Stomach (tissue), 9 donors: ENCODE results near the gene DOC2A. TPM values are rescaled to one million over a fixed set of nuclear protein-coding genes. Genes with fewer than 3 reads are reported as not detected.

Experiments used
- DNase-seq, 2 donors: peaks; one replicate each; pipeline versions ENCODE4 v3.0.0 to v3.0.0-alpha.2; 2013 to 2019
- H3K27ac ChIP-seq, 5 donors: fragments of 200-600 bp in 4 of 5; sonication (generic) in 4 of 5; one replicate each; pipeline ENCODE4 v1.5.1; 2013 to 2019; ENCODE audit warnings: mild to moderate bottlenecking in 1 of 5, moderate library complexity in 1 of 5
- H3K27me3 ChIP-seq, 3 donors: fragments of 200-600 bp; sonication (generic); one replicate each; pipeline ENCODE4 v1.5.1; 2017 to 2019; ENCODE audit warnings: mixed run types in 1 of 3
- H3K36me3 ChIP-seq, 4 donors: fragments of 200-600 bp; sonication (generic); 1 replicate in 3 of 4; 2 replicates in 1 of 4; pipeline ENCODE4 v1.5.1; 2016 to 2019
- H3K4me1 ChIP-seq, 4 donors: fragments of 200-600 bp; sonication (generic); one replicate each; pipeline ENCODE4 v1.5.1; 2016 to 2019
- H3K4me3 ChIP-seq, 4 donors: fragments of 200-600 bp; sonication (generic) in 3 of 4; one replicate each; pipeline ENCODE4 v1.5.1; 2016 to 2019; ENCODE audit warnings: mild to moderate bottlenecking in 1 of 4
- H3K9me3 ChIP-seq, 4 donors: fragments of 200-600 bp; sonication (generic); one replicate each; pipeline ENCODE4 v1.5.1; 2016 to 2019
- EP300 ChIP-seq: sonication (generic); formaldehyde crosslinking; IDR thresholded peaks from one replicate; pipeline ENCODE4 v1.6.1; 2017; ENCODE audit warnings: antibody characterized with exemption
- POLR2A ChIP-seq, 4 donors: fragments of 450-650 bp; IDR thresholded peaks; one replicate each; pipeline ENCODE4 v1.6.1; 2016; ENCODE audit warnings: antibody characterized with exemption in 4 of 4, control low read depth in 2 of 4, mild to moderate bottlenecking in 1 of 4, moderate library complexity in 1 of 4
- POLR2AphosphoS5 ChIP-seq, 3 donors: sonication (generic); formaldehyde crosslinking; IDR thresholded peaks; one replicate each; pipeline ENCODE4 v1.6.1; 2016; ENCODE audit warnings: antibody characterized with exemption in 3 of 3
- WGBS, 5 donors: extraction: QIAGEN DNeasy Blood & Tissue Kit in 3 of 5; methylation state at CpG; one replicate each; pipeline versions ENCODE4 v1.1.5 to v1.1.7; 2013 to 2018; 5-methylcytosine and 5-hydroxymethylcytosine counted together
- intact Hi-C: fragments of 100-400 bp; cut with DNase I; formaldehyde crosslinking; loops from one replicate; pipeline ENCODE4 v1.15.1; 2023; ENCODE audit warnings: low total_unique reads
- polyA plus RNA-seq, 3 donors: library from polyadenylated mRNA; stranded (reverse); fragments of 200-250 nt; gene quantifications; one replicate each; pipeline ENCODE4 v1.2.3, GENCODE V29; 2013
- total RNA-seq, 5 donors: library from RNA; depleted of rRNA; stranded (reverse); fragments of >200 nt; gene quantifications; one replicate each; pipeline versions ENCODE4 v1.1.0 to v1.2.3, GENCODE V29; 2014 to 2016
- TF ChIP-seq, protein P1 (sequence below), 7 experiments: fragments of 450-650 bp in 4 of 7; fragments of 200-600 bp in 3 of 7; sonication (generic) in 3 of 7; IDR thresholded peaks; one replicate each; pipeline ENCODE4 v1.5.1; 2016 to 2019; ENCODE audit warnings: antibody characterized with exemption in 7 of 7, control low read depth in 2 of 7, mild to moderate bottlenecking in 1 of 7
- donor health status: healthy with polysubstance abuse.
- donor health status: Bipolar disorder and iron deficiency.
- donor health status: healthy.

The DOC2A gene
- total and polyA plus RNA-seq, 8 donors = 0.72 to 20.9 (median 1.8) TPM; not detected in 4

DNA sequence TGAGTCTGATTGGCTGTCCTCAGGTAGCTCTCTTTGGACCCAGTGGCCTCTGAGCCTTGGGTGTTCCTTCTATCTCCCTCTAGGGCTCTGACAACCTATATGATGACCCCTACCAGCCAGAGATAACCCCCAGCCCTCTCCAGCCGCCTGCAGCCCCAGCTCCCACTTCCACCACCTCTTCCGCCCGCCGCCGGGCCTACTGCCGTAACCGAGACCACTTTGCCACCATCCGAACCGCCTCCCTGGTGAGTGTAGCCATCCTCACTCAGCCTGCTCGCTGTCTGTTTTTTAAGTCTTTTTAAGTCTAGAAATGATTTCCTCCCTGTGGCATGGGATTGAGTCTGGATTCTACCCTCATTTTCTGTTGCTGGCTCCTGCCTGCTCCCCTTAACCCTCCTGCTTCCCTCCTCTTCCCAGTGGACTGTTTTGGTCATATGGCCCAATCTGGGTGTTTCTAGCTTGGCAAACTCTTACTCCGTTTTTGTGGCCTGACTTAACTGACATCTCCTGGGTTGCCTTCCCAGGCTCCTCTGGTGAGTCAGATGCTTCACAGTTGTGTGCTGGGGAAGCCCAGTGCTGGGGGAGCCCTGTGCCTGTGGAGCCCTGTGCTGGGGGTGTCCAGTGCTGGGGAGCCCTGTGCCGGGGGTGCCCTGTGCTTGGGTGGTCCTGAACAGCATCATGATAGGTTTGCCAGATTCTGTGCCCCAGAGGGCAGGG is 27.2 kb downstream of the DOC2A start:
- DNase-seq = no peak
- peaks cover 0 to 11% (median 0%) of the 10 kb centered on the region in 4 donors for H3K4me1 ChIP-seq
- intact Hi-C loops = no loop called here
- no peaks in the 10 kb centered on the region for H3K27me3 ChIP-seq
- no peak overlapping the region for H3K4me3 ChIP-seq
- 80 to 94% (median 86%) methylated on average over 12 of the region's 12 CpGs for WGBS, 5 donors
- peaks cover 96 to 100% (median 100%) of the 10 kb centered on the region in 4 donors for H3K36me3 ChIP-seq
- H3K27ac ChIP-seq = no peak overlapping the region
- TF ChIP-seq POLR2A (IDR thresholded peaks at IDR 0.05) (no peak), POLR2AphosphoS5 (IDR thresholded peaks at IDR 0.05) (no peak)
- TF ChIP-seq, protein P1, sequence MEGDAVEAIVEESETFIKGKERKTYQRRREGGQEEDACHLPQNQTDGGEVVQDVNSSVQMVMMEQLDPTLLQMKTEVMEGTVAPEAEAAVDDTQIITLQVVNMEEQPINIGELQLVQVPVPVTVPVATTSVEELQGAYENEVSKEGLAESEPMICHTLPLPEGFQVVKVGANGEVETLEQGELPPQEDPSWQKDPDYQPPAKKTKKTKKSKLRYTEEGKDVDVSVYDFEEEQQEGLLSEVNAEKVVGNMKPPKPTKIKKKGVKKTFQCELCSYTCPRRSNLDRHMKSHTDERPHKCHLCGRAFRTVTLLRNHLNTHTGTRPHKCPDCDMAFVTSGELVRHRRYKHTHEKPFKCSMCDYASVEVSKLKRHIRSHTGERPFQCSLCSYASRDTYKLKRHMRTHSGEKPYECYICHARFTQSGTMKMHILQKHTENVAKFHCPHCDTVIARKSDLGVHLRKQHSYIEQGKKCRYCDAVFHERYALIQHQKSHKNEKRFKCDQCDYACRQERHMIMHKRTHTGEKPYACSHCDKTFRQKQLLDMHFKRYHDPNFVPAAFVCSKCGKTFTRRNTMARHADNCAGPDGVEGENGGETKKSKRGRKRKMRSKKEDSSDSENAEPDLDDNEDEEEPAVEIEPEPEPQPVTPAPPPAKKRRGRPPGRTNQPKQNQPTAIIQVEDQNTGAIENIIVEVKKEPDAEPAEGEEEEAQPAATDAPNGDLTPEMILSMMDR (IDR thresholded peaks at IDR 0.05) = no peak
- H3K9me3 ChIP-seq = no peaks in the 10 kb centered on the region

DNA sequence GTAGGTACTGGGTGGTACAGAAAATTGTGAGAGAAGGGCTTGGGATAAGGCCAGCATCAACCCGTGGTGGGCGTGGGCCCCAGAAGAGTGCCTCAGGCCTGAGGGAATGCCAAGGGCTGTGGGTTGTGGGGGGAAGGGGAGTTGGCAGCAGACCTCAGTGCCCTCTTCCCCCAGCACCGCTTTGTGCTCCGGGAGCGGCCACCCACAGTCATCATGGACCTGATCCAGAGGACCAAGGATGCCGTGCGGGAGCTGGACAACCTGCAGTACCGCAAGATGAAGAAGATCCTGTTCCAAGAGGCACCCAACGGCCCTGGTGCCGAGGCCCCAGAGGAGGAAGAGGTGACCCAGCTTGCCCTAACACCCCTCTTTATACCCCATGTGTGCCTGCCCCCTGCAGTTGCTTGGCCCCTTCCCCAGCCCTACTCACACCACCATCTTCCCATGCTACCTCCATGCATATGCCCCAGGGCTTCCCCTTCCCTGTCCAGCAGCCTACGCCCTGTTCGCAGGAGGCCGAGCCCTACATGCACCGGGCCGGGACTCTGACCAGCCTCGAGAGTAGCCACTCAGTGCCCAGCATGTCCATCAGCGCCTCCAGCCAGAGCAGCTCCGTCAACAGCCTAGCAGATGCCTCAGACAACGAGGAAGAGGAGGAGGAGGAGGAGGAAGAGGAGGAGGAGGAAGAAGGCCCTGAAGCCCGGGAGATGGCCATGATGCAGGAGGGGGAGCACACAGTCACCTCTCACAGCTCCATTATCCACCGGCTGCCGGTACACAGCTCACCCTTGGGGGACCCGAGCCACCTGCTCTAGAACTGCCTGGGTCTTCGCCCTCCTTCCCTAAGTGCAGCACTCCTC is 28.0 kb downstream of the DOC2A start:
- Histone ChIP-seq H3K9me3 (no peaks in the 10 kb centered on the region), H3K4me3 (no peak overlapping the region), H3K4me1 (peaks cover 0 to 11% (median 3%) of the 10 kb centered on the region in 4 donors), H3K36me3 (peaks cover 96 to 100% (median 100%) of the 10 kb centered on the region in 4 donors), H3K27ac (no peak overlapping the region), H3K27me3 (no peaks in the 10 kb centered on the region)
- intact Hi-C loops = no loop called here
- WGBS, 5 donors = 82 to 90% (median 89%) methylated on average over 22 to 24 of the region's 24 CpGs
- no peak for DNase-seq
- TF ChIP-seq POLR2AphosphoS5 (IDR thresholded peaks at IDR 0.05) = no peak
- TF ChIP-seq EP300 = no peak

DNA sequence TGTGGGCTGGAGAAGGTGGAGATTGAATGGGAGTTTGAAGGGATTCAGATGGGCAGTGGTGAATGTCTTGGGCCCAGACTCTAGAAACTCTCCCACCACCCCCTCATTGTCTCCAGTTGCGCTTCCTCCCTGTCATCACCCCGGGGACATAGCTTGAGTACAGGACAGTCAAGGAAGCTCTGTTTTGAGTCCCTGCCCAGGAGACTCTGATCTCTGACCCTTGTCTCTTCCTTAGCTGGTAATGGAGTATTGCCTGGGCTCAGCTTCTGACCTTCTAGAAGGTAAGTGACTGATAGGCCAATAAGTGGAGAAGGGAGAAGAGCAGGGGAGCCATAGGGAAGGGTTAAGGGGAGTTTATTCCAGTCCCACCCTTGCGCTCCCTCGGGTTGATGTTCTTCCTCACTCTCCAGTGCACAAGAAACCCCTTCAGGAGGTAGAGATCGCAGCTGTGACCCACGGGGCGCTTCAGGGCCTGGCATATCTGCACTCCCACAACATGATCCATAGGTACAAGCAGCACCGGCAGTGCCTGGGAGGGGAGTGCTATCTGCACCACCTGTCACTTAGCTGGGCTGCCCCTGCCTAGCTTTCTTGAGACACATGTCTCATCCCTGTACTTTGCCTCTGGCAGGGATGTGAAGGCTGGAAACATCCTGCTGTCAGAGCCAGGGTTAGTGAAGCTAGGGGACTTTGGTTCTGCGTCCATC is 32.1 kb downstream of the DOC2A start:
- Histone ChIP-seq H3K4me3 (no peak overlapping the region), H3K4me1 (peaks cover 25 to 46% (median 36%) of the 10 kb centered on the region in 4 donors), H3K36me3 (peaks cover 57 to 63% (median 62%) of the 10 kb centered on the region in 4 donors), H3K27me3 (no peaks in the 10 kb centered on the region), H3K9me3 (no peaks in the 10 kb centered on the region), H3K27ac (no peak overlapping the region)
- no peak for DNase-seq
- TF ChIP-seq POLR2A (IDR thresholded peaks at IDR 0.05) (no peak), POLR2AphosphoS5 (IDR thresholded peaks at IDR 0.05) (no peak), EP300 (no peak)
- TF ChIP-seq, protein P1 (IDR thresholded peaks at IDR 0.05) = no peak
- intact Hi-C loops = no loop called here
- 87 to 93% (median 93%) methylated on average over 9 of the region's 9 CpGs for WGBS, 5 donors

DNA sequence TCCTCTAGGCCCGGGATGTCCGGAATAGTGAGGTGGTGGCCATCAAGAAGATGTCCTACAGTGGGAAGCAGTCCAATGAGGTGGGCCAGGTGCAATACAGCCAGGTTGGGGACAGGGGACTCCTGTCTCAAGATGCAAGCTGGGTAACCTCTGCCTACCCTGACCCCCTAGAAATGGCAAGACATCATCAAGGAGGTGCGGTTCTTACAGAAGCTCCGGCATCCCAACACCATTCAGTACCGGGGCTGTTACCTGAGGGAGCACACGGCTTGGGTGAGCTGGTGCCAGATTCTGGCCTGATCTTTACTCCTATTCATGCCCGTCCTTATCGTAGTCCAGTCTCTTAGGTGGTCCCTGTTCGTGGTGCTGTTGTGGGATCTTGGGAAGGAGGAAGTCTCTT is 32.7 kb downstream of the DOC2A start:
- no peaks in the 10 kb centered on the region for H3K9me3 ChIP-seq
- peak overlapping the region in 2 of 5 donors; percentile 90 to 94 for H3K27ac ChIP-seq
- peaks cover 25 to 48% (median 39%) of the 10 kb centered on the region in 4 donors for H3K4me1 ChIP-seq
- H3K36me3 ChIP-seq = peaks cover 51 to 57% (median 56%) of the 10 kb centered on the region in 4 donors
- WGBS, 5 donors = 92 to 96% (median 94%) methylated on average over 9 of the region's 9 CpGs
- DNase-seq = no peak
- no peaks in the 10 kb centered on the region for H3K27me3 ChIP-seq
- intact Hi-C loops = no loop called here
- TF ChIP-seq POLR2AphosphoS5 (IDR thresholded peaks at IDR 0.05) = no peak
- TF ChIP-seq POLR2A (IDR thresholded peaks at IDR 0.05) = no peak
- TF ChIP-seq, protein P1 (IDR thresholded peaks at IDR 0.05) = no peak
- no peak for TF ChIP-seq EP300
- H3K4me3 ChIP-seq = no peak overlapping the region
